GM19395 (cell line): ENCODE measurements around the gene ZNF320.
"Not testable (repeated sequence)": the region's sequence is repeated elsewhere in the genome, so short reads cannot be mapped to it uniquely, and the experiment has no call there.

Experiments
- ATAC-seq: cut with Tn5 transposase; IDR thresholded peaks from one replicate; pipeline ENCODE4 v1.9.1; 2021; ENCODE audit warnings: mild to moderate bottlenecking, moderate library complexity; ENCODE audit not compliant: unreplicated experiment

Gene ZNF320

GRCh38 chr19:52897138-52897935 lies at the start of gene ZNF320:
Gene ZNF320 (minus strand): TSS chr19:52897635. CDS start chr19:52890255, 7,380 bp downstream.
- peak; percentile 92 for ATAC-seq

- ATAC-seq: no peak
Observed at GRCh38 chr19:52946322-52947310, 49.2 kb upstream of the ZNF320 start.

GRCh38 chr19:52945652-52946321 lies 48.4 kb upstream of the ZNF320 start:
- no peak for ATAC-seq

- not testable (repeated sequence) for ATAC-seq
Observed at GRCh38 chr19:52944703-52945493, 47.5 kb upstream of the ZNF320 start.

GRCh38 chr19:52943884-52944643 lies 46.6 kb upstream of the ZNF320 start:
- no peak for ATAC-seq

- ATAC-seq: no peak
Observed at GRCh38 chr19:52943134-52943883, 45.9 kb upstream of the ZNF320 start.

GRCh38 chr19:52942386-52943133 lies 45.1 kb upstream of the ZNF320 start:
- ATAC-seq: peak; percentile 87

- ATAC-seq: peak; percentile 33
Observed at GRCh38 chr19:52941941-52942385, 44.5 kb upstream of the ZNF320 start.

- ATAC-seq: not testable (repeated sequence)
Observed at GRCh38 chr19:52941523-52941922, 44.1 kb upstream of the ZNF320 start.

- not testable (repeated sequence) for ATAC-seq
Observed at GRCh38 chr19:52940905-52941304, 43.5 kb upstream of the ZNF320 start.

GRCh38 chr19:52938761-52939160 lies 41.3 kb upstream of the ZNF320 start:
- ATAC-seq: no peak

GRCh38 chr19:52936954-52937325 lies 39.5 kb upstream of the ZNF320 start:
- ATAC-seq: no peak

- ATAC-seq: no peak
Observed at GRCh38 chr19:52936151-52936953, 38.9 kb upstream of the ZNF320 start.

GRCh38 chr19:52935434-52935833 lies 38.0 kb upstream of the ZNF320 start:
- no peak for ATAC-seq

- ATAC-seq: not testable (repeated sequence)
Observed at GRCh38 chr19:52924641-52925040, 27.2 kb upstream of the ZNF320 start.

GRCh38 chr19:52923778-52924593 lies 26.6 kb upstream of the ZNF320 start:
- ATAC-seq: no peak
